Peyer's patch (tissue), 4 donors: ENCODE results near the gene VTA1.

ENCODE experiments used
- CTCF ChIP-seq, 6 experiments: fragments of 450-650 bp in 4 of 6; fragments of 200-600 bp in 2 of 6; sonication (generic) in 1 of 6; IDR thresholded peaks; one replicate each; pipeline ENCODE4 v1.5.1; 2017 to 2019; ENCODE audit warnings: antibody characterized with exemption in 6 of 6, mild to moderate bottlenecking in 3 of 6, moderate library complexity in 1 of 6
- POLR2A ChIP-seq, 2 donors: fragments of 450-650 bp; IDR thresholded peaks; one replicate each; pipeline ENCODE4 v1.5.1; 2017; ENCODE audit warnings: antibody characterized with exemption in 2 of 2, mild to moderate bottlenecking in 2 of 2, moderate library complexity in 2 of 2

DNA sequence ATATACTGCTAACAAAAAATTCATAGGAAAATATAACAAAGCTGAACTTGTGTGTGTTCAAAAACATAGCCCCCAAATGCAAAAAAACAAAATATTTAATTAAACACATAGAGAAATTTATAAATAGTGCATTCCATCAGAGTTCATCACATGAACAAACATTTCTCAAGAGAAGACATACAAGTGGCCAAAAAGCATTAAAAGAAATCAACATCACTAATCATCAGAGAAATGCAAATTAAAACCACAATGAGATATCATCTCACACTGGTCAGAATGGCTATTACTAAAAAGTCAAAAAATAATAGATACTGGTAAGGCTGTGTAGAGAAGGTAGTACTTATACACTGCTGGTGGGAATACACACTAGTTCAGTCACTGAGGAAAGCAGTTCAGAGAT is 115.2 kb downstream of the VTA1 start:
- TF ChIP-seq POLR2A (IDR thresholded peaks at IDR 0.05): no peak
- TF ChIP-seq CTCF (IDR thresholded peaks at IDR 0.05): no peak
